Tibial artery (tissue), 4 donors: Measurements from ENCODE around the gene MYOM1.
"Not testable (repeated sequence)": the region's sequence is repeated elsewhere in the genome, so short reads cannot be mapped to it uniquely, and the experiment has no call there.

Source experiments
- DNase-seq, 2 donors: peaks; one replicate each; pipeline ENCODE4 v3.0.0-alpha.2; 2019
- H3K27ac ChIP-seq, 2 donors: fragments of 200-600 bp; sonication (generic) in 1 of 2; 1 replicate in 1 of 2; 2 replicates in 1 of 2; pipeline ENCODE4 v1.5.1; 2018 to 2019; ENCODE audit warnings: mild to moderate bottlenecking in 1 of 2
- H3K27me3 ChIP-seq, 2 donors: fragments of 200-600 bp; sonication (generic) in 1 of 2; one replicate each; pipeline versions ENCODE4 v1.5.1 to v1.6.0; 2016 to 2019
- H3K36me3 ChIP-seq, 3 donors: fragments of 200-600 bp; sonication (generic) in 2 of 3; one replicate each; pipeline ENCODE4 v1.5.1; 2016 to 2019; ENCODE audit warnings: mild to moderate bottlenecking in 2 of 3
- H3K4me1 ChIP-seq, 4 donors: fragments of 200-600 bp; sonication (generic) in 2 of 4; 1 replicate in 3 of 4; 2 replicates in 1 of 4; pipeline ENCODE4 v1.5.1; 2016 to 2019
- H3K4me3 ChIP-seq, 2 donors: fragments of 200-600 bp; sonication (generic) in 1 of 2; 1 replicate in 1 of 2; 2 replicates in 1 of 2; pipeline ENCODE4 v1.5.1; 2018 to 2019; ENCODE audit warnings: mild to moderate bottlenecking in 2 of 2
- H3K9me3 ChIP-seq, 3 donors: fragments of 200-600 bp; sonication (generic) in 1 of 3; one replicate each; pipeline ENCODE4 v1.5.1; 2016 to 2019
- intact Hi-C: fragments of 100-400 bp; cut with DNase I; formaldehyde crosslinking; loops from one replicate; pipeline ENCODE4 v1.15.0; 2023; ENCODE audit warnings: low total_unique reads
- TF ChIP-seq, protein P1 (sequence below), 2 experiments: fragments of 200-600 bp in 1 of 2; fragments of 450-650 bp in 1 of 2; IDR thresholded peaks; one replicate each; pipeline ENCODE4 v1.5.1; 2017 to 2019; ENCODE audit warnings: antibody characterized with exemption in 2 of 2, mild to moderate bottlenecking in 1 of 2, moderate library complexity in 1 of 2

Gene MYOM1

DNA sequence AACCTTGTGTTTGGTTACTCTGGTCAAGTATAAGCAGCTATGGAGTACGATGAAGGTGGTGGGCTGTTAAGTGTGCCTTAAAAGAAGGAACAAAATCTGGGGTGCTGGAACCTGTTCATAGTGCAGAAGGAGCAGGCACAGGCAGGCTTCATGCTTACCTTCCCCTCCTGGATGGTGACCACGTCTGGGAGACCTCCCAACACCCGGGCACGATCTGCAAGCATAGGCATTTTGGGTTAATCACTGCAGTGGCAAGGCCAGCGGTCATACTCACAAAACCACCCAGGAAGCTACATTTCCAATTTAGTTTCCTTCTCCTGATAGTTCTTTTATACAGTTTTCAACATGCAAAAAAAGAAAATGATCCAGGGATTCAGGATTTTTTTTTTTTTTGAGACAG is 148.1 kb downstream of the MYOM1 start:
- H3K4me3 ChIP-seq, result no peak overlapping the region
- intact Hi-C loops, result no loop called here
- DNase-seq, result no peak
- no peak overlapping the region for H3K27ac ChIP-seq
- no peaks in the 10 kb centered on the region for H3K4me1 ChIP-seq
- no peaks in the 10 kb centered on the region for H3K27me3 ChIP-seq
- peaks cover 28 to 55% (median 43%) of the 10 kb centered on the region in 3 donors for H3K36me3 ChIP-seq
- TF ChIP-seq, protein P1, sequence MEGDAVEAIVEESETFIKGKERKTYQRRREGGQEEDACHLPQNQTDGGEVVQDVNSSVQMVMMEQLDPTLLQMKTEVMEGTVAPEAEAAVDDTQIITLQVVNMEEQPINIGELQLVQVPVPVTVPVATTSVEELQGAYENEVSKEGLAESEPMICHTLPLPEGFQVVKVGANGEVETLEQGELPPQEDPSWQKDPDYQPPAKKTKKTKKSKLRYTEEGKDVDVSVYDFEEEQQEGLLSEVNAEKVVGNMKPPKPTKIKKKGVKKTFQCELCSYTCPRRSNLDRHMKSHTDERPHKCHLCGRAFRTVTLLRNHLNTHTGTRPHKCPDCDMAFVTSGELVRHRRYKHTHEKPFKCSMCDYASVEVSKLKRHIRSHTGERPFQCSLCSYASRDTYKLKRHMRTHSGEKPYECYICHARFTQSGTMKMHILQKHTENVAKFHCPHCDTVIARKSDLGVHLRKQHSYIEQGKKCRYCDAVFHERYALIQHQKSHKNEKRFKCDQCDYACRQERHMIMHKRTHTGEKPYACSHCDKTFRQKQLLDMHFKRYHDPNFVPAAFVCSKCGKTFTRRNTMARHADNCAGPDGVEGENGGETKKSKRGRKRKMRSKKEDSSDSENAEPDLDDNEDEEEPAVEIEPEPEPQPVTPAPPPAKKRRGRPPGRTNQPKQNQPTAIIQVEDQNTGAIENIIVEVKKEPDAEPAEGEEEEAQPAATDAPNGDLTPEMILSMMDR (IDR thresholded peaks at IDR 0.05), result no peak
- H3K9me3 ChIP-seq, result no peaks in the 10 kb centered on the region

DNA sequence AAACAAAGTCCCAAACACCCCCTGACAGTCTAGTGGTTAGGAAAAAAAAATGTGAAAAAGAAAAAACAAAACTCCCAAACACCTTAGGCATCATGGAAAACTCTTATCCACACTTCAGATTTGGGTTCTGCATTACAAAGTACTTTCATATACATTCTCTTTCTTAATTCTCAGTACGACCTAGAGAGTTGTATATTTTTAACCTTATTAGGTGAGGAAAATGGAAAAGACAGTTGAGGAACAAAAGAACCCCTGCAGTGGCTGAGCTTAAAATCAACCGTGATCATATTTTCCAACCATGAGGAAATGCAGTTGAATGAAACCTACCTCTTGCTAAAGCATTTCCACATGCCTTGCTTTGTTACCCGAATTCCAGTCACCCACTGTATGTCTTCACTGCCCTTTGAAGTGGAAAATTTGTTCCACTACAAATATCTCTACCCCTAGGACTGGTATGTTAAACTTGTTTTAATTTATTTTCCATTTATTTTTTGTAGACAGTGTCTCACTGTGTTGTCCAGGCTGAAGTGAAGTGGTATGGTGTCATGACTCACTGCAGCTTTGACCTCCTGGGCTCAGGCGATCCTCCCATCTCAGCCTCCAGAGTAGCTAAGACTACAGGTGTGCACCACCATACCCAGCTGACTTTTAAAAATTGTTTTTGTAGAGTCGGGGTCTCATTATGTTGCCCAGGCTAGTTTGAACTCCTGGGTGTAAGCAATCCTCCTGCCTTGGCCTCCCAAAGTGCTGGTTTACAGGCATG is 149.9 kb downstream of the MYOM1 start:
- Histone ChIP-seq H3K27me3 (no peaks in the 10 kb centered on the region), H3K27ac (no peak overlapping the region), H3K4me1 (no peaks in the 10 kb centered on the region), H3K4me3 (no peak overlapping the region), H3K36me3 (peaks cover 36 to 52% (median 39%) of the 10 kb centered on the region in 3 donors), H3K9me3 (no peaks in the 10 kb centered on the region)
- DNase-seq, result no peak
- TF ChIP-seq, protein P1 (IDR thresholded peaks at IDR 0.05), result no peak
- intact Hi-C loops, result no loop called here

DNA sequence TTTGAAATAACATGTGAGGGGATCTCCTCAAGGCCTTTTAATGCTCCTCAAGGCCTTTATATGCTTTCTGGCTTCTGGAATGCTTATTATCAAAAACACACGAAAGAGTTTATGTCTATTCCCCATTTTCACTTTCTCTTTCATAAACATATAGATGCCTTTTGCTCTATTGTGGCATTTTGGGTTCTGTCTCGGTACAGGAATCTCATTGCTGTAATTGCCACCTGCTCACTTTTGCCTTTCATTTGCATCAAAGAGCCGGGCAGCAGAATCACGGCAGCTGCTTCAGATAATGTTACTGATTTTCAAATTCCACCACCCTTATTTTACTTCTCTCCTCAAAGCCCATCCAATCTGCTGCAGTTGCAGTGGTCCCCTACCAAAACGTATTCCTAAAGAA is 152.0 kb downstream of the MYOM1 start:
- no peaks in the 10 kb centered on the region for H3K27me3 ChIP-seq
- peaks cover 29 to 44% (median 31%) of the 10 kb centered on the region in 3 donors for H3K36me3 ChIP-seq
- H3K4me1 ChIP-seq, result peaks cover 0 to 6% (median 4%) of the 10 kb centered on the region in 4 donors
- TF ChIP-seq, protein P1 (IDR thresholded peaks at IDR 0.05), result no peak
- no peak overlapping the region for H3K27ac ChIP-seq
- intact Hi-C loops, result no loop called here
- DNase-seq, result no peak
- no peak overlapping the region for H3K4me3 ChIP-seq
- no peaks in the 10 kb centered on the region for H3K9me3 ChIP-seq

DNA sequence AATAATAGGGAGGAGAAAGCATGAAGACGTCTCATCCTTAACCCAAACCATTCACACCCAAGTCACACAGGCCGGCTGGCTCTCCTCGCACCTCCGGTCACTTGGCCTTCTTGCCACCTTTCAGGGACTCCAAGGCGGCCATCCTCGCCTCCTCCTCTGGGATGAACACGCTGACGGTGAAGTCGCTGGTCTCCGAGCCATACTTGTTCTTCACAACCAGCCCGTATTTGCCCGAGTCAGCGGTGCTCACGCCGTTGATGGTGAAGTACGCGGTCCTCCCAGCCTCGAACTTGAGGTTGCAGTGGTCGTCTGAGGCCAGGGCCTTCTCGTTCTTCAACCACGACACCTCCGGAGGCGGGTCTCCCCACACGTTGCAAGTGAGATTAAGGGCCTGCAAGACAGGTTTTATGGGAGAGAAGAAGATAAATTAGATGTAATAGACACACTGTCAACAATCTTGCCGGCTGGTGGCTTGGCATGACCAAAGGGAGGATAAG is 152.6 kb downstream of the MYOM1 start:
- TF ChIP-seq, protein P1 (IDR thresholded peaks at IDR 0.05), result no peak
- no peaks in the 10 kb centered on the region for H3K27me3 ChIP-seq
- intact Hi-C loops, result no loop called here
- H3K36me3 ChIP-seq, result peaks cover 29 to 44% (median 31%) of the 10 kb centered on the region in 3 donors
- DNase-seq, result no peak
- peaks cover 0 to 10% (median 7%) of the 10 kb centered on the region in 4 donors for H3K4me1 ChIP-seq
- H3K9me3 ChIP-seq, result no peaks in the 10 kb centered on the region
- H3K4me3 ChIP-seq, result no peak overlapping the region
- H3K27ac ChIP-seq, result no peak overlapping the region

DNA sequence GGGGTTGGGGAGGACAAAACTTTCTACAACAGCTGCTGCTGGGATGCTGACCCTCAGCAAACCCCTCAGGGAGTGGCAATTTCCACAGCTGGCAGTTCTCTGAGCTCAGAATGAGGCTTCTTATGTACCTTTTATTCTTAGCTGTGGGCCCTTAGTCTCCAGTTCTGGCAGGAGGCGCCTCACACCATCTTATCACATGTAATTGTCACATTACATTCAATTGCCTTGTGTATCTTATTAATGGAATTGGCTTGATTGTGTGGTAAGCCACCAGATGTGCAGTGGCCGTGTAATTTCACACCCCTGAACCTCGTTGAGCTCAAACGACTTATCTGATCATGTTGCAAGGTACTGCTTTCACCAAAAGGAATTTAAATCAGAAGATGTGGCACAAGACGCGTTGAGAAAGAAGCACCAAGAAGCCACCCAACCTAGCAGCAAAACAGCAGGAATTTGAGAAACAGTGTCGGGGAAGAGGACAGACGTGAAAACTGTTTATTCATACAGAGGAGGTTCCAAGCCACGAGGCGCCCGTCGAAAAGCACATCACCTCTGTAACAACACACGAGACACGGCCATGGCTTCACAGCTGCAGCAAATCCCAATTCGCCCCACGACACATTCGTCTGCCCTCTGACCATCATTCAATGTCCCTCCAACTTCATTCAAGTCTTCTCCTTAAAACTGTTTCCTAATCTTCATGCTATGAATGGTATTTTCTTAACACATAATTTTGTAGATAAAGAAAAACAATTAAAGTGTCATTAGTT is 153.2 kb downstream of the MYOM1 start:
- Histone ChIP-seq H3K9me3 (no peaks in the 10 kb centered on the region), H3K27ac (no peak overlapping the region), H3K4me3 (no peak overlapping the region), H3K36me3 (peaks cover 27 to 44% (median 31%) of the 10 kb centered on the region in 3 donors), H3K27me3 (no peaks in the 10 kb centered on the region), H3K4me1 (peaks cover 0 to 10% (median 7%) of the 10 kb centered on the region in 4 donors)
- intact Hi-C loops, result no loop called here
- no peak for DNase-seq
- TF ChIP-seq, protein P1 (IDR thresholded peaks at IDR 0.05), result no peak

DNA sequence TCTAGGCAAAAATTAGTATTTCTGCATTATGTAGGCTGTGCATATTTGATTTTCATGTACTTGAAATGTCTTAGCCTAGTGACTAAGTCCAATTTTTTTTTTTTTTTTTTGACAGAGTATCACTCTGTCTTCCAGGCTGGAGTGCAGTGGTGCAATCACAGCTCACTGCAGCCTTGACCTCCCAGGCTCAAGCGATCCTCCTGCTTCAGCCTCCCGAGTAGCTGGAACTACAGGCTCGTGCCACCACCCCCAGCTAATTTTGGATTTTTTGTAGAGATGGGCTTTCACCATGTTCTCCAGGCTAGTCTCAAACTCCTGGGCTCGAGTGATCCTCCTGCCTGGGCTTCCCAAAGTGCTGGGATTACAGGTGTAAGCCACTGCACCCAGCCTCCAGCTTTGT is 156.0 kb downstream of the MYOM1 start:
- peaks cover 0 to 10% (median 7%) of the 10 kb centered on the region in 4 donors for H3K4me1 ChIP-seq
- intact Hi-C loops, H3K4me3 ChIP-seq, DNase-seq, H3K27me3 ChIP-seq, H3K9me3 ChIP-seq, H3K27ac ChIP-seq: not testable (repeated sequence)
- H3K36me3 ChIP-seq, result peaks cover 10 to 25% (median 13%) of the 10 kb centered on the region in 3 donors
